Right cardiac atrium (tissue), 5 donors: ENCODE results near the gene RXFP2. TPM values are rescaled to one million over a fixed set of nuclear protein-coding genes. Genes with fewer than 3 reads are reported as not detected.

Experiments used
- ATAC-seq, 2 donors: fragments of 200-7000 bp; cut with Tn5 transposase; one replicate each; pipeline versions ENCODE4 v1.8.0 to v1.9.1; 2020; ENCODE audit warnings: moderate library complexity in 2 of 2, mild to moderate bottlenecking in 1 of 2
- DNase-seq, 3 donors: peaks; one replicate each; pipeline ENCODE4 v3.0.0-alpha.2; 2020
- H3K27ac ChIP-seq: one replicate; pipeline ENCODE4 v1.5.1; 2013; ENCODE audit warnings: mild to moderate bottlenecking, low read length, control low read depth, moderate library complexity
- H3K27me3 ChIP-seq: one replicate; pipeline ENCODE4 v1.6.1; 2013; ENCODE audit not compliant: control insufficient read depth, insufficient read depth
- H3K4me1 ChIP-seq: one replicate; pipeline ENCODE4 v1.6.1; 2013; ENCODE audit warnings: low read length; ENCODE audit not compliant: control insufficient read depth, insufficient read depth
- H3K4me3 ChIP-seq: one replicate; pipeline ENCODE4 v1.5.1; 2013; ENCODE audit warnings: low read length, control low read depth
- H3K9me3 ChIP-seq: one replicate; pipeline ENCODE4 v1.6.1; 2013; ENCODE audit warnings: low read length; ENCODE audit not compliant: control insufficient read depth
- WGBS: extraction: QIAGEN DNeasy Blood & Tissue Kit; methylation state at CpG from one replicate; pipeline ENCODE4 v1.1.7; 2013; 5-methylcytosine and 5-hydroxymethylcytosine counted together
- intact Hi-C, 4 donors: fragments of 100-400 bp; cut with DNase I; formaldehyde crosslinking; loops; one replicate each; pipeline versions ENCODE4 v1.11.0 to v1.14.0; 2022 to 2023
- polyA plus RNA-seq: library from polyadenylated mRNA; stranded (reverse); fragments of 200-250 nt; gene quantifications from one replicate; pipeline ENCODE4 v1.2.3, GENCODE V29; 2013
- total RNA-seq, 4 donors: library from RNA; stranded (reverse); fragmentation: NEBNext Ultra II Directional; extraction: Animal tissue kit (Norgen Biotek cat#: 25700); gene quantifications; one replicate each; pipeline ENCODE4 v1.2.1, GENCODE V29; 2021
- donor health status: healthy with polysubstance abuse.
- donor health status: DM: no; HTN: yes; CAD: no.
- donor health status: DM: no; HTN: no; CAD: no.
- donor health status: DM: no; HTN: yes; CAD: no; lungs with severe emphysema.
- donor health status: DM: yes; HTN: yes; CAD: no.

RXFP2 gene
- total and polyA plus RNA-seq, 5 donors: not detected

GRCh38 chr13:31733647-31734046 is 5.7 kb upstream of the RXFP2 start:
- Histone ChIP-seq H3K4me1 (no peaks in the 10 kb centered on the region), H3K4me3 (no peak overlapping the region), H3K27ac (no peak overlapping the region), H3K9me3 (no peaks in the 10 kb centered on the region), H3K27me3 (no peaks in the 10 kb centered on the region)
- DNase-seq (no peak), ATAC-seq (no peak)
- WGBS: 72% methylated on average over 2 of the region's 2 CpGs
- intact Hi-C loops: no loop called here

- Histone ChIP-seq H3K27ac (no peak overlapping the region), H3K9me3 (no peaks in the 10 kb centered on the region), H3K4me1 (no peaks in the 10 kb centered on the region), H3K4me3 (no peak overlapping the region), H3K27me3 (no peaks in the 10 kb centered on the region)
- ATAC-seq (peak; percentile 70 to 83), DNase-seq (peak; percentile 45 to 72 (median 69))
- 6% methylated on average over 7 of the region's 7 CpGs for WGBS
- intact Hi-C loops: loop anchor here (5.0 to 10.0 kb wide), 3 partner anchors 207 to 505 kb away; no protein-coding TSS in a partner anchor
These were observed 2.9 kb downstream of the RXFP2 start for GRCh38 chr13:31742097-31742734.

- Histone ChIP-seq H3K4me3 (no peak overlapping the region), H3K27me3 (no peaks in the 10 kb centered on the region), H3K27ac (no peak overlapping the region), H3K9me3 (no peaks in the 10 kb centered on the region), H3K4me1 (no peaks in the 10 kb centered on the region)
- WGBS: 83% methylated on average over 3 of the region's 3 CpGs
- ATAC-seq (no peak), DNase-seq (no peak)
- intact Hi-C loops: loop anchor here in 2 of 4 donors (2.0 to 10.0 kb wide), 2 partner anchors 212 to 316 kb away; no protein-coding TSS in a partner anchor
These were observed 8.0 kb downstream of the RXFP2 start for GRCh38 chr13:31747291-31747690.

- no peaks in the 10 kb centered on the region for H3K27me3 ChIP-seq
- intact Hi-C loops: loop anchor here in 2 of 4 donors (2.0 to 10.0 kb wide), 2 partner anchors 213 to 317 kb away; no protein-coding TSS in a partner anchor
- DNase-seq: no peak
- no peak overlapping the region for H3K27ac ChIP-seq
- no peak for ATAC-seq
- H3K4me3 ChIP-seq: no peak overlapping the region
- 75% methylated on average over 2 of the region's 2 CpGs for WGBS
- H3K9me3 ChIP-seq: no peaks in the 10 kb centered on the region
- H3K4me1 ChIP-seq: no peaks in the 10 kb centered on the region
These were observed 8.6 kb downstream of the RXFP2 start for GRCh38 chr13:31747966-31748365.

GRCh38 chr13:31749929-31750328 is 10.6 kb downstream of the RXFP2 start:
- WGBS: 52% methylated on average over 4 of the region's 4 CpGs
- Histone ChIP-seq H3K4me1 (no peaks in the 10 kb centered on the region), H3K27ac (no peak overlapping the region), H3K4me3 (no peak overlapping the region), H3K27me3 (no peaks in the 10 kb centered on the region), H3K9me3 (no peaks in the 10 kb centered on the region)
- DNase-seq: no peak
- intact Hi-C loops: loop anchor here in 2 of 4 donors (10.0 kb wide), 1 partner anchor 215 kb away; no protein-coding TSS in a partner anchor
- ATAC-seq: no peak

- no peak overlapping the region for H3K4me3 ChIP-seq
- WGBS: 85% methylated on average over 6 of the region's 6 CpGs
- intact Hi-C loops: no loop called here
- ATAC-seq (no peak), DNase-seq (no peak)
- no peaks in the 10 kb centered on the region for H3K9me3 ChIP-seq
- H3K27ac ChIP-seq: no peak overlapping the region
- H3K27me3 ChIP-seq: no peaks in the 10 kb centered on the region
- H3K4me1 ChIP-seq: no peaks in the 10 kb centered on the region
These were observed 15.9 kb downstream of the RXFP2 start for GRCh38 chr13:31755211-31755610.

GRCh38 chr13:31755803-31756212 is 16.5 kb downstream of the RXFP2 start:
- no peaks in the 10 kb centered on the region for H3K27me3 ChIP-seq
- intact Hi-C loops: no loop called here
- ATAC-seq (no peak), DNase-seq (no peak)
- 75% methylated on average over 5 of the region's 5 CpGs for WGBS
- H3K9me3 ChIP-seq: no peaks in the 10 kb centered on the region
- H3K4me1 ChIP-seq: no peaks in the 10 kb centered on the region
- H3K27ac ChIP-seq: no peak overlapping the region
- H3K4me3 ChIP-seq: no peak overlapping the region

- no peaks in the 10 kb centered on the region for H3K4me1 ChIP-seq
- H3K9me3 ChIP-seq: no peaks in the 10 kb centered on the region
- intact Hi-C loops: no loop called here
- 82% methylated on average over 4 of the region's 4 CpGs for WGBS
- no peak overlapping the region for H3K4me3 ChIP-seq
- no peak overlapping the region for H3K27ac ChIP-seq
- H3K27me3 ChIP-seq: no peaks in the 10 kb centered on the region
- DNase-seq (no peak), ATAC-seq (no peak)
These were observed 17.0 kb downstream of the RXFP2 start for GRCh38 chr13:31756346-31756745.

- no peaks in the 10 kb centered on the region for H3K4me1 ChIP-seq
- no peak overlapping the region for H3K4me3 ChIP-seq
- H3K9me3 ChIP-seq: no peaks in the 10 kb centered on the region
- intact Hi-C loops: no loop called here
- 83% methylated on average over 2 of the region's 2 CpGs for WGBS
- ATAC-seq (no peak), DNase-seq (no peak)
- H3K27me3 ChIP-seq: no peaks in the 10 kb centered on the region
- H3K27ac ChIP-seq: no peak overlapping the region
These were observed 22.6 kb downstream of the RXFP2 start for GRCh38 chr13:31761951-31762350.

GRCh38 chr13:31764556-31764955 is 25.2 kb downstream of the RXFP2 start:
- ATAC-seq (no peak), DNase-seq (no peak)
- no peaks in the 10 kb centered on the region for H3K27me3 ChIP-seq
- H3K4me1 ChIP-seq: no peaks in the 10 kb centered on the region
- H3K27ac ChIP-seq: no peak overlapping the region
- 78% methylated on average over 2 of the region's 2 CpGs for WGBS
- H3K4me3 ChIP-seq: no peak overlapping the region
- no peaks in the 10 kb centered on the region for H3K9me3 ChIP-seq
- intact Hi-C loops: no loop called here

- DNase-seq (no peak), ATAC-seq (no peak)
- WGBS: 29% methylated on average over 2 of the region's 2 CpGs
- intact Hi-C loops: no loop called here
- H3K4me3 ChIP-seq: no peak overlapping the region
- no peaks in the 10 kb centered on the region for H3K27me3 ChIP-seq
- H3K27ac ChIP-seq: no peak overlapping the region
- H3K4me1 ChIP-seq: no peaks in the 10 kb centered on the region
- no peaks in the 10 kb centered on the region for H3K9me3 ChIP-seq
These were observed 25.9 kb downstream of the RXFP2 start for GRCh38 chr13:31765138-31765785.
